Mesendoderm (in vitro differentiated cells): Measurements from ENCODE around the gene PRADC1.

Experiments used
- DNase-seq: peaks from one replicate; pipeline ENCODE4 v3.0.0; 2013
- H2AK5ac ChIP-seq: 2 replicates; pipeline ENCODE4 v1.6.1; 2013; ENCODE audit warnings: low read length, inconsistent platforms
- H2BK120ac ChIP-seq: 2 replicates; pipeline ENCODE4 v1.6.1; 2013; ENCODE audit warnings: low read depth, mild to moderate bottlenecking, low read length, moderate library complexity, mixed read lengths
- H2BK15ac ChIP-seq: replicated peaks from 2 replicates; pipeline ENCODE4 v1.6.1; 2013; ENCODE audit warnings: low read depth, mild to moderate bottlenecking, moderate library complexity
- H2BK5ac ChIP-seq: 2 replicates; pipeline ENCODE4 v1.6.1; 2013; ENCODE audit warnings: low read length, inconsistent platforms
- H3K18ac ChIP-seq: 2 replicates; pipeline ENCODE4 v1.6.1; 2013; ENCODE audit warnings: mild to moderate bottlenecking, low read length, mixed read lengths
- H3K23ac ChIP-seq: one replicate; pipeline ENCODE4 v1.6.1; 2013; ENCODE audit warnings: low read length
- H3K27ac ChIP-seq: 2 replicates; pipeline ENCODE4 v1.5.1; 2013; ENCODE audit warnings: low read depth, mild to moderate bottlenecking, inconsistent platforms, low read length, moderate library complexity
- H3K27me3 ChIP-seq: 2 replicates; pipeline ENCODE4 v1.6.1; 2013; ENCODE audit warnings: low read length, control low read depth, mild to moderate bottlenecking, inconsistent platforms; ENCODE audit not compliant: insufficient read depth, poor library complexity
- H3K36me3 ChIP-seq: 2 replicates; pipeline ENCODE4 v1.6.1; 2013; ENCODE audit warnings: low read length, inconsistent platforms; ENCODE audit not compliant: control insufficient read depth, insufficient read depth
- H3K4ac ChIP-seq: one replicate; pipeline ENCODE4 v1.6.1; 2013; ENCODE audit warnings: low read depth, mild to moderate bottlenecking, low read length, moderate library complexity
- H3K4me1 ChIP-seq: 2 replicates; pipeline ENCODE4 v1.6.1; 2013; ENCODE audit warnings: low read depth, low read length, inconsistent platforms; ENCODE audit not compliant: control insufficient read depth
- H3K4me2 ChIP-seq: 2 replicates; pipeline ENCODE4 v1.6.1; 2013; ENCODE audit warnings: low read length
- H3K4me3 ChIP-seq: 2 replicates; pipeline ENCODE4 v1.5.1; 2013; ENCODE audit warnings: mild to moderate bottlenecking, low read length
- H3K56ac ChIP-seq: one replicate; pipeline ENCODE4 v1.6.1; 2013; ENCODE audit warnings: low read length
- H3K79me1 ChIP-seq: 2 replicates; pipeline ENCODE4 v1.6.1; 2013; ENCODE audit warnings: low read length, inconsistent platforms
- H3K79me2 ChIP-seq: 2 replicates; pipeline ENCODE4 v1.6.1; 2013; ENCODE audit warnings: mild to moderate bottlenecking, low read length; ENCODE audit not compliant: control insufficient read depth, insufficient read depth
- H3K9ac ChIP-seq: 2 replicates; pipeline ENCODE4 v1.6.1; 2013; ENCODE audit warnings: low read length, inconsistent platforms
- H4K5ac ChIP-seq: one replicate; pipeline ENCODE4 v1.6.1; 2013; ENCODE audit warnings: low read length
- H4K8ac ChIP-seq: one replicate; pipeline ENCODE4 v1.6.1; 2013; ENCODE audit warnings: low read depth, mild to moderate bottlenecking, control low read depth, low read length, moderate library complexity
- WGBS: extraction: QIAGEN DNeasy Blood & Tissue Kit; methylation state at CpG from one replicate; pipeline ENCODE4 v1.1.7; 2013; ENCODE audit warnings: low lambda C conversion rate, missing lambda C conversion rate; ENCODE audit not compliant: insufficient coverage; ENCODE audit errors: extremely low coverage; 5-methylcytosine and 5-hydroxymethylcytosine counted together

PRADC1 gene

DNA sequence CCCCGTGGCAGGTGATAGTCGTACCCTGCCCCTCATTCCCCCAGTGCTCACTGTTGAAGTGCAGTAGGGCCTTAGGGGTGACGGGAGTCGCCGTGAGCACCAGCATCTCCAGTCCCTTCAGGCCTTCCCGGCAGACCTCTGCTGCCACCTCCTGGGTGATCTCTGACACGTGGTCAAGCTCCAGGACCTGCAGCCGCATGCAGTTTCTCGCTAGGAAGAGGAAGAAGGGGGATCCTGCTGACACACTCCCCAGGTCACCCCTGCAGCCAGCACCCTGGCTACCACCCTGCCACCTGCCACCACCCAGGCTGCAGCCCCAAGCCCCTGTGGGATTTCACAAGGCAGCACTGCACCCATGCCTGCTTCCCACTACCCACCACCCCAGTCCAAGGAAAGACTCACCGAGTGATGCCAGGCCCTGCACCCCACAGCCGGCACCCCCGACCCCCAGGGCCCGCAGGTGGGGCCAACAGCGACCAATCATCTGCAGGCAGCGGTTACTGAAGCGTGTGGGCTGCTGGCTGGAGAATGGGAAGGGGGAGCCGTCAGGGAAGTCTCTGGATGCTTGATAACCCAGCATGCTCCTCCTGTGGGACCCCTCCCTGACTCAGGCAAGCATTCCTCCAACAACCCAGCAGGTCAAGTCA, 27.4 kb upstream of the PRADC1 start:
- Histone ChIP-seq H2BK15ac (no peak overlapping the region), H2BK5ac (no peak overlapping the region), H3K79me2 (no peaks in the 10 kb centered on the region), H4K8ac (no peak overlapping the region), H3K23ac (no peak overlapping the region), H3K4ac (no peak overlapping the region), H3K4me2 (no peak overlapping the region), H3K36me3 (no peaks in the 10 kb centered on the region), H3K9ac (no peak overlapping the region), H2BK120ac (no peak overlapping the region), H3K27ac (no peak overlapping the region), H3K18ac (no peak overlapping the region), H2AK5ac (no peak overlapping the region), H4K5ac (no peak overlapping the region), H3K27me3 (no peaks in the 10 kb centered on the region), H3K4me3 (no peak overlapping the region), H3K4me1 (no peaks in the 10 kb centered on the region), H3K79me1 (no peaks in the 10 kb centered on the region), H3K56ac (no peak overlapping the region)
- DNase-seq: peak; percentile 77
- no CpG with 5 or more reads among the region's 17 CpGs for WGBS

DNA sequence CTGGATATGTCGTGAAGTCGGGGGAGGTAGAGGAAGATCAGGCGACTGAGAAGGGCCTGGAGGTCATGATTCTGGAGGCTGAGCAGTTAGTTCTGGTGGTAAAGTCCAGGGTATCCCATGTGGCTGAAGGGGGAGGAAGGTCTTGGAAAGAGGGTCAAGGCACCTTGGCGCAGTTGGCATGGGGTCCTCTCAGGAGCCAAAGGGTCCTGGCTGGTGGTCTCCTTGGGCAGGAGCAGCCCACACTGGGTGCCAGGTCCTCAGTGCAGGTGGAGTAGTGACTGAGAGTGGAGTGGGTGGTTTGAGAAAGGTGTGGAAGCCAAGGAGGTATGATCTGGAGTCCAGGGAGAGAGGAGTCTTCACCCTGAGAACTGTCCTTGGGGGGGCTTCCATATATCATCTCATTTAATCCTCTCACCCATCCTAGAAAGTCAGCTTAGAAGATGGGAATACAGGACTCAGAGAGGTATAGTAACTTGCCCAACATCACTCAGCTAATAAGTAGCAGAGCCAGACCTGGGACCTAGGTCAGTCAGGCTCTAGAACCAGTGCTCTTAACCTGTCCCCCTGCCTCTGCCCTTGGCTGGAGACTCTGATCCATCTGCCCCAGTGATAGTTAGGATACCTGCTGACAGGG, 26.8 kb upstream of the PRADC1 start:
- H3K36me3 ChIP-seq: no peaks in the 10 kb centered on the region
- H3K4me2 ChIP-seq: no peak overlapping the region
- H3K4ac ChIP-seq: no peak overlapping the region
- H3K23ac ChIP-seq: no peak overlapping the region
- H3K27ac ChIP-seq: no peak overlapping the region
- no CpG with 5 or more reads among the region's 4 CpGs for WGBS
- H2BK15ac ChIP-seq: no peak overlapping the region
- no peak overlapping the region for H3K4me3 ChIP-seq
- no peak overlapping the region for H4K5ac ChIP-seq
- H3K79me1 ChIP-seq: no peaks in the 10 kb centered on the region
- no peak overlapping the region for H2BK5ac ChIP-seq
- H3K27me3 ChIP-seq: no peaks in the 10 kb centered on the region
- no peak for DNase-seq
- no peak overlapping the region for H4K8ac ChIP-seq
- no peaks in the 10 kb centered on the region for H3K4me1 ChIP-seq
- H2BK120ac ChIP-seq: no peak overlapping the region
- no peak overlapping the region for H2AK5ac ChIP-seq
- H3K79me2 ChIP-seq: no peaks in the 10 kb centered on the region
- no peak overlapping the region for H3K18ac ChIP-seq
- no peak overlapping the region for H3K9ac ChIP-seq
- H3K56ac ChIP-seq: no peak overlapping the region

DNA sequence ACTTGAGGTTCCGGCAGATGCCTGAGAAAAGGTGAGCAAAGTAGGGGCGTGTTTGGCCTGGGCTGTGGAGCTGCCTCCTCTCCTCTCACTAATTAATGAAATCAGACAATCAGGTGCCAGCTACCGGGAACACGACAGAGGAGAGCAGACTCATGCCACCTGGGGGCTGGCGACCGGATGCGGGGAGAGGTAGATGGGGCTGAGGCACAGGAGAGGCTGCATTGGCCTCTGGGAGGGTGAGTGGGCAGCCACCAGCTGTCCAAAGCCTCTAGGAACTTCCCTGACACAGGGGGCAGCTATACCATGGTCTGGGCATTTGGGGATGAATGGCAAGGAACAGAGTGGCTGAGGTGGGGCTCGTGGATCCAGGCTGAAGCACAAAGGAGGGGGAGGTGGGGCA, 26.2 kb upstream of the PRADC1 start:
- H4K8ac ChIP-seq: no peak overlapping the region
- H3K79me1 ChIP-seq: no peaks in the 10 kb centered on the region
- H3K18ac ChIP-seq: no peak overlapping the region
- H3K4me1 ChIP-seq: no peaks in the 10 kb centered on the region
- H3K36me3 ChIP-seq: peaks cover 3% of the 10 kb centered on the region
- no peak overlapping the region for H2AK5ac ChIP-seq
- H3K56ac ChIP-seq: no peak overlapping the region
- no peak overlapping the region for H4K5ac ChIP-seq
- no peak for DNase-seq
- no peak overlapping the region for H3K9ac ChIP-seq
- no peak overlapping the region for H2BK15ac ChIP-seq
- no CpG with 5 or more reads among the region's 8 CpGs for WGBS
- no peaks in the 10 kb centered on the region for H3K79me2 ChIP-seq
- H3K27me3 ChIP-seq: no peaks in the 10 kb centered on the region
- H3K4me2 ChIP-seq: no peak overlapping the region
- no peak overlapping the region for H2BK5ac ChIP-seq
- H3K23ac ChIP-seq: no peak overlapping the region
- no peak overlapping the region for H2BK120ac ChIP-seq
- H3K4ac ChIP-seq: no peak overlapping the region
- H3K4me3 ChIP-seq: no peak overlapping the region
- H3K27ac ChIP-seq: no peak overlapping the region

DNA sequence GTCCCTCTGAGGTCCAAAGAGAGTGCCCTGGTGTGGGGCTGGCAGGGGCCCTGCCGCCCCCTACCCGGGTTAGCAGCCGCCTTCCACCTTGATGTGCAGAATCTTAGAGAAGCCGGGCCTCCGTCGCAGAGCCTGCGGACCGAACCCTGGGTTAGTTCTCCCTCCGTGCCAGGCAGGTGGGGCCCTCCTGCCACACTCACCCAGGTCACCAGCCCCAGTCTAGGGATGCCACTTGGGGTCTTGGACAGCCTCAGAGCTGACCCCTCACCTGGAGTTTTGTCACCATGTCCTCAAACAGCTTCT, 25.8 kb upstream of the PRADC1 start:
- Histone ChIP-seq H2BK5ac (no peak overlapping the region), H3K4ac (no peak overlapping the region)
- WGBS: no CpG with 5 or more reads among the region's 9 CpGs

GRCh38 chr2:73258186-73258912, 25.3 kb upstream of the PRADC1 start:
- H3K18ac ChIP-seq: no peak overlapping the region
- no peak overlapping the region for H4K5ac ChIP-seq
- no peaks in the 10 kb centered on the region for H3K79me1 ChIP-seq
- no peak overlapping the region for H2AK5ac ChIP-seq
- no peak overlapping the region for H4K8ac ChIP-seq
- H3K79me2 ChIP-seq: no peaks in the 10 kb centered on the region
- no peak overlapping the region for H3K4ac ChIP-seq
- no peak overlapping the region for H3K56ac ChIP-seq
- no CpG with 5 or more reads among the region's 8 CpGs for WGBS
- no peaks in the 10 kb centered on the region for H3K4me1 ChIP-seq
- H3K36me3 ChIP-seq: peaks cover 10% of the 10 kb centered on the region
- H3K4me3 ChIP-seq: no peak overlapping the region
- DNase-seq: no peak
- H2BK15ac ChIP-seq: no peak overlapping the region
- no peaks in the 10 kb centered on the region for H3K27me3 ChIP-seq
- H2BK120ac ChIP-seq: no peak overlapping the region
- H3K9ac ChIP-seq: no peak overlapping the region
- no peak overlapping the region for H3K23ac ChIP-seq
- no peak overlapping the region for H3K27ac ChIP-seq
- no peak overlapping the region for H3K4me2 ChIP-seq
- no peak overlapping the region for H2BK5ac ChIP-seq

More for the DNA sequence above, 25.8 kb upstream of the PRADC1 start:
- H4K5ac ChIP-seq: no peak overlapping the region
- no peaks in the 10 kb centered on the region for H3K79me2 ChIP-seq
- no peak overlapping the region for H3K4me3 ChIP-seq
- H3K4me1 ChIP-seq: no peaks in the 10 kb centered on the region
- no peaks in the 10 kb centered on the region for H3K27me3 ChIP-seq
- no peak overlapping the region for H2BK120ac ChIP-seq
- no peak overlapping the region for H3K4me2 ChIP-seq
- no peak overlapping the region for H3K27ac ChIP-seq
- H3K36me3 ChIP-seq: peaks cover 7% of the 10 kb centered on the region
- H3K79me1 ChIP-seq: no peaks in the 10 kb centered on the region
- H3K9ac ChIP-seq: no peak overlapping the region
- no peak for DNase-seq
- H2BK15ac ChIP-seq: no peak overlapping the region
- no peak overlapping the region for H3K56ac ChIP-seq
- no peak overlapping the region for H4K8ac ChIP-seq
- no peak overlapping the region for H2AK5ac ChIP-seq
- H3K18ac ChIP-seq: no peak overlapping the region
- no peak overlapping the region for H3K23ac ChIP-seq
